Activated CD4-positive, alpha-beta T cell treated with anti-CD3 and anti-CD28 coated beads, Interleukin-2, amount 50 U/mL, for 16 hours (primary cell): Measurements from ENCODE around the gene IPO5.

Experiments
- DNase-seq: peaks from one replicate; pipeline ENCODE4 v3.0.0-alpha.2; 2020

The IPO5 gene

GRCh38 chr13:98066636-98067035 is 113.2 kb downstream of the IPO5 start:
- DNase-seq: no peak

GRCh38 chr13:98068521-98068920 is 115.0 kb downstream of the IPO5 start:
- no peak for DNase-seq

GRCh38 chr13:98069985-98070384 is 116.5 kb downstream of the IPO5 start:
- DNase-seq: no peak

GRCh38 chr13:98071316-98071715 is 117.8 kb downstream of the IPO5 start:
- DNase-seq: no peak

- DNase-seq: no peak
Observed at GRCh38 chr13:98072476-98072875, 119.0 kb downstream of the IPO5 start.
